CMK (cell line): ENCODE results near the gene CORT.
A peak's percentile ranks its signal among the peaks of the same experiment; 100 is the strongest.
"Not testable (repeated sequence)": the region's sequence is repeated elsewhere in the genome, so short reads cannot be mapped to it uniquely, and the experiment has no call there.

Source experiments
- DNase-seq: peaks from one replicate; pipeline ENCODE4 v3.0.0-alpha.2; 2010; ENCODE audit warnings: low read depth

CORT gene

GRCh38 chr1:10438677-10439163 is 11.1 kb upstream of the CORT start:
- no peak for DNase-seq

- DNase-seq, result no peak
Measured at GRCh38 chr1:10440305-10440704, 9.5 kb upstream of the CORT start.

GRCh38 chr1:10440794-10441193 is 9.0 kb upstream of the CORT start:
- no peak for DNase-seq

DNA sequence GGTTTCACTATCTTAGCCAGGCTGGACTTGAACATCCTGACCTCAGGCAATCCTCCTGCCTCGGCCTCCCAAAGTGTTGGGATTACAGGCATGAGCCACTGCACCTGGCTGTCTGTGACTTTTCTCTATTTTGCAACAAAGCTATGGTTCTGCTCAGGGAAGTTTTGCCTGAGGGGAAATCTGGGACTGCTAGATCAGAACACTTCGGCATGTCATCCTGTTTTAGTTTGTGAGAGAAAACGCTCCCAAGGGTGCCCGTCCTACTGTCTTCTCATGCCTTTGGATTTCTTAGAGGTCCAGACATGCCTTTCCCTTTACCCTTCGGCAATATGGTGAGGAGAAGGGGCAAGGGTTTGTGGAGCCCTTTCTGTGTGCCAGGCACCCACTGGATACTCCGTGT is 5.6 kb upstream of the CORT start:
- DNase-seq, result no peak

DNA sequence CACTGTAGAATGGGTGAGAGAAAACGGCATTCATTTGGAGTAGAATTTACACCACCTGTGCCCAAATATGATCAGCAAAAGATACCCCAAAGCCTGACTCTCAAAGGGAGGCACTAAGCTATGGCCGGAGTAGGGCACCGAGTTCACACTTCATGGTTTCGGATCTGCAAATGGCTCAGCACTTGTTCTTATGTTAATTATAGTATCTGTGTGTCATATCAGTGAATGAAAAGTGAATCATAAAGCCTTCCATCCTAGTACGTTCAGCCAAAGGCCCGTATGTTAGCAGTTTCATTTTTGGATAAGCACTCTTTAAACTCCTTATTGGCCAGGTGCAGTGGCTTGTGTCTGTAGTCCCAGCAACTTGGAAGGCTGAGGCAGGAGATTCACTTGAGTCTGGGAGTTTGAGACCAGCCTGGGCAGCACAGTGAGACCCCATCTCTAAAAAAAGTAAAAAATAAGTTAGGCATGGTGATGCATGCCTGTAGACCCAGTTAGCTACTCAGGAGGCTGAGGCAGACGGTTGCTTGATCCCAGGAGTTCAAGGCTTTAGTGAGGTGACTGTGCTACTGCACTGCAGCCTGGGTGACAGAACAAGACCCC is 4.9 kb upstream of the CORT start:
- no peak for DNase-seq

- DNase-seq, result no peak
Measured at GRCh38 chr1:10446790-10447422, 2.9 kb upstream of the CORT start.

DNA sequence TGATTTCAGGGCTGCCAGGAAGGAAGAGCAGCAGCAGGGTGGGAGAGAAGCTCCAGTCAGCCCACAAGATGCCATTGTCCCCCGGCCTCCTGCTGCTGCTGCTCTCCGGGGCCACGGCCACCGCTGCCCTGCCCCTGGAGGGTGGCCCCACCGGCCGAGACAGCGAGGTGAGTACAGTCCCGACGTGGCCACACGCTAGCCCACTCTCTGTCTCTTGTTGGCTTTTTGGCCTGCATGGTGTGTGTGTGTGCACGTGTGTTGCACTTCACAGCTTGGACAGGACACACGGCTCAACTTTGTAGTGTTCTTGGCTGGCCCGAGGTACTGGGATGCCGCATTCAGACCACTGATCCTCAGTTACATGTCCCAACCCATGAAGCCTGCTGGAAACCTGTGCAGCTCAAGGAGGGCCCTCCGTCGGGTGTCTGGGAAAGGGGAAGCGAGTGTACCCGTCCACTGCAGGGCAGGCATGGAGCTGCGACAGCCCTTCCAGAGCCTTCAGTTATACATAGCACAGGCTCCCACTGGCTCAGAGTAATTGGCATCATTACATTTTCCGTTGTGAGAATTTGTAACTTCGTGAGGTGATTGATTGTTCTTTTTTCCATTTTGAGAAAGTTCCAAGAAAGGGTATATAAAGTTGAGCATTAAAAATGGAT is 454 bp downstream of the CORT start:
- no peak for DNase-seq

DNA sequence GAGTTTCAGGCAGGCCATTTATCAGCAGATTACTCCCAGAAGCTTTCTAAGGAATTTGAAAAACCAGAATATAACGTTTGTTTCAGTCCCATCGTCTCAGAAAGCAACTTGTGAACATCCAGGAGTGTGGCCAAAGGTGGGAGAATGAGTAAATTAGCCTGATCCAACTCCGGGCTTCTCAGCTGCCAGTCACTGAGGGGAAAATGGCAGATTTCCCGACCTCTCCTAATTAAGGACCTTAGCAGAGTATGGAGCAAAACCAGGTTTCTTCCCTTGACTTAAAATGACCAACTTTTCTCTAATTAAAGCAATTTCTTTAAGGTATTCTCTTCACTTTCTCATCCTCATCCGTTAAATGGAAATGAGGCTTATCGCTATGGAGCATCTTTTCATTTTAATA is 1.0 kb downstream of the CORT start:
- no peak for DNase-seq

GRCh38 chr1:10451287-10451686 is 1.5 kb downstream of the CORT start:
- no peak for DNase-seq

- no peak for DNase-seq
Measured at GRCh38 chr1:10456048-10456447, 6.2 kb downstream of the CORT start.

- no peak for DNase-seq
Measured at GRCh38 chr1:10456661-10457060, 6.8 kb downstream of the CORT start.

DNA sequence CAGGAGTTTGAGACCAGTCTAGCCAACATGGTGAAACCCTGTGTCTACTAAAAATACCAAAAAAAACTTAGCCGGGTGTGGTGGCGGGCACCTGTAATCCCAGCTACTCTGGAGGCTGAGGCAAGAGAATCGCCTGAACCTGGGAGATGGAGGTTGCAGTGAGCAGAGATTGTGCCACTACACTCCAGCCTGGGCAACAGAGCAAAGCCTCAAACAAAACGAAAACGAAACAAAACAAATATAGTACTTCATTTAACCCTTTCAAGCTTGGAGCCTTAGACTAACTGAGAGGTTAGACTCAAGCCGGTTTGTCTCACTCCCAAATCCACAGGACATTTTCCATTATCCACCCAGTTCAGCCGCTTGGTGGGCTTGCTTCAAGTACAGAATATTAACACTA is 7.6 kb downstream of the CORT start:
- DNase-seq, result not testable (repeated sequence)

DNA sequence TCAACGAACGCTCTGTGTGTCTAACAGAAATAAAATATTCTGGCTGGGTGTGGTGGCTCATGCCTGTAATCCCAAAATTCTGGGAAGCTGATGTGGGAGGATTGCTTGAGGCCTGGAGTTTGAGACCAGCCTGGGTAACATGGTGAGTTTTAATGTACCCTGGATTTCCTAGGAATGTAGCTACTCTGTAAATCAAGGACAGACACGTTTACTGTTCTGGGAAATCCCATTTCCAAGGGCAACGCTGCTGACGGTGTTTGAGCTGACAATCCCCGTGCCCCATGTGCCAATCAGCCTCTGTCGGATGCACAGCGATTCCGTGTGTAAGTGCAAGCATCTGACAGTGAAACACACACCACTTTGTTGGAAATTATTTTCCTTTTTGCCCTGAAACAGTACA is 8.0 kb downstream of the CORT start:
- DNase-seq, result no peak

DNA sequence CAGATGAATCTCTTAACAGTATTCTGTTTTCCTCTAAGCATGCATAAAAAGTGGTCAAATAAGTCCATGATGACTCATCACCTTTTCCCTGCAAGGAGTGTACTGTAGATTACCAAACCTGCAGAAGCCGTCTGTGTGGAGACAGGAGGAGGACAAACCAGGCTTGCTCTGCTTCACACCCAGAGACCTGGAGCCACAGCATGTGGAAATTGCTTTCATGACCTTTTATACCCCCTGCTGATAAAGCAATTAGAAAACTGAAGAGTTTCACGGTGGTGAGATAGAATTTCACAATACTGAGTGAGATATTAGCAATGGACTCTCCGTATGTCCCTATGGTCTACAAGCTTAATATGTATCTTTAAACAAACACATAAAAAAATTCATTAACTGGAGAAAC is 9.4 kb downstream of the CORT start:
- DNase-seq, result no peak

- no peak for DNase-seq
Measured at GRCh38 chr1:10467078-10467477, 17.2 kb downstream of the CORT start.

- DNase-seq, result no peak
Measured at GRCh38 chr1:10470043-10470442, 20.2 kb downstream of the CORT start.

DNA sequence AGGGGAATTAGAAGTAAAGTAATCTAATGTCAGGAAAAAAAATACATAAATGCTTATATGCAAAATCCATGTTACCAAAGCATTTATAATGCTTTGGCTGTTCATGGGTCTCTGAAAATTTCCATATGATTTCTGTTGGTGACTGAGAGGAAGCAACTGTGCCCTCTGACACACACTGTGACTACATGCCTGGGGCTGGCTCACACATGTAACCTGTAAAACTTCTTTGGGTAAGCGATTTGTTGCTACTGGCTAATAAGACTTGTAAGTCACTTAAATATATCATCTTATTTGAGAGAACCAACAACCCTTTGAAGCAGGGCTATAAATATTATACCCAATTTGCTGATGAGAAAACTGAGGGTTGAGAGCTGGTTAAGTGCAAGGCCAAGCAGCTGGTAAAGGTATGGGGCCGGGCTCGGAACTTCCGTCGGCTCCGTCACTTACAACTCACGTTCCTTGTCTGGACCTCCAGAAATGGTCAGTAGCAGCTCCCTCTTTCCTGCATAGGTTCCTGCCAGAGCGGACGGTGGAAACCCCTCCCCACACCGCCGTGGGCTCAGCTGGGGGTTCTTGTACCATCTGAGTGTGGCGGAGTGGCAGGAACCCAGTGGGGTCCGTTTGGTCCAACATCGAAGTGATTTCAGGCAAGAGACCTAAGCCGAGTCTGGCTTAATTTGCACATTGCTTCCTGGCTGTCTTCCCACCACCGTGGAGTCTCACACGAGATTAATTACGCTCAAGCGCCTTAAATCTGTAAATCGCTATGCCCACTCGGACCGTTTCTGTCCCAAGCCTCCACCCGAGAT is 21.8 kb downstream of the CORT start:
- no peak for DNase-seq

DNA sequence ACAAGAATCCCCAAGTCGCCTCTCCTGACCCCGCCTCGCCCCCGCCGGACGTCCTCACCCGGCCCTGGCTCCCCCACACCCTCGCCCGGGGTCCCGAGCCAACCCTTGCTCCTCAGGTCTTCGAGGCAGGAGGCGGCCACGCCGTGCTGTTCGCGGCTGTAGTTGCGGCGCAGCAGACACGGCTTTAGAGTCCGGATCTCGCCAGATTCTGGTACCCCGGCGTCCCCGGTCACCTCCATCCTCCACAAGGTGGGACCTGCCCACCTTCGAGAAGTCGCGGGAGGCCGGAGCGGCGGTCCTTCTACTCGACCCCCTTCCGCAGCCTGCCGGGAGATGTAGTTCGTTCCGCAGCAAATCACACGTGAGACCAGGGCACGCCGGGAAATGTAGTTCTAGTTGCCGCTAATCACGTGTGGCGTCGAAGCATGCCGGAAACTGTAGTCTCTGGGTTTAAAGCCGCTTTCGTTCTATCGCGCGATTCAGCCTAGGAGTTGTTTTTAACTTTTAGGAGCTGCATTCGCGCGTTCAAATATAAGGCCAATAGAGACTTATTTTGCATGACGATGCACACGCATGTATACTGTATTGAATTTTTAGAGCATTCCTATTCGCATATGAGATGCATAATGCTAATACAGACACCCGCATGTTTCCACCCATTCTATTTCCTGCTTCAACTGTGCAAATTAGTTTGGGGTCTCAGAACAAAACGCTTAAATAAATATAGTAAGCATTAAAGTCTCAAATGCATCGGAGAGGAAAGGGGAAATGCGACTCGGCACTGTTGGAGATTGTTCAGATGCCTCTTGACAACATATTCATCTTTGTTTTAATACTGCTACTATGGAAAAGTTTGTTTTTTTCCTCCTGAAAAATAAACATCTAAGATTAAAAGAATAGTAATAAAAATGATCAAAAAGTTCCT is 22.7 kb downstream of the CORT start, which contains the start of gene DFFA:
DFFA (minus strand) TSS at position 310 of the 925 bp plus-strand sequence; CDS start at position 239, 71 bp downstream.
- peak; percentile 98 for DNase-seq

DNA sequence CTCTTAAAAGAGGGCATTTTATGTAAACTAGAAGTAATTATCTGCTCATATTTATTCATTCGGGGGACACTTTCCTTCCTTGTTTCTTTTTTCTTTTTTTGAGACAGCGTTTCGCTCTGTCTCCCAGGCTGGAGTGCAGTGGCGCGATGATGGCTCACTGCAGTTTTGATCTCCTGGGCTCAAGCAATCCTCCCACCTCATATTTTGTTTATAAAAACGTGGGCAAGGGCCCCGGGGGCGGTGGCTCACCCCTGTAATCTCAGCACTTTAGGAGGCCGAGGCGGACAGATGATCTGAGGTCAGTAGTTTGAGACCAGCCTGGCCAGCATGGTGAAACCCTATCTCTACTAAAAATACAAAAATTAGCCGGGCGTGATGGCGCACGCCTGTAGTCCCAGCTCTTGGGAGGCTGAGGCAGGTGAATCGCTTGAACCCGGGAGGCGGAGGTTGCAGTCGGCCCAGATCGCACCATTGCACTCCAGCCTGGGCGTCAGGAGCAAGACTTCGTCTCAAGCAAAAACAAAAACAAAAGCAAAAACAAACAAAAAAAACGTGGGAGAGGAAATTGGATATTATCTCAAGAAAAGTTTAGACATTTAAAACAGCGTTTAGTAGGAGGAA is 23.4 kb downstream of the CORT start:
- DNase-seq, result no peak

- DNase-seq, result not testable (repeated sequence)
Measured at GRCh38 chr1:10474309-10474612, 24.4 kb downstream of the CORT start.
